Heart right ventricle (tissue), 16 donors: ENCODE measurements around the gene RPS3. TPM values are rescaled to one million over a fixed set of nuclear protein-coding genes. Genes with fewer than 3 reads are reported as not detected.
A peak's percentile ranks its signal among the peaks of the same experiment; 100 is the strongest.

Experiments used
- ATAC-seq, 8 donors: fragments of 200-7000 bp; cut with Tn5 transposase; one replicate each; pipeline ENCODE4 v1.9.1; 2020; ENCODE audit warnings: mild to moderate bottlenecking in 8 of 8, moderate library complexity in 8 of 8, moderate number of reproducible peaks in 1 of 8
- DNase-seq, 2 donors: peaks; one replicate each; pipeline ENCODE4 v3.0.0-alpha.2; 2020
- H3K27ac ChIP-seq, 10 donors: fragments of 200-600 bp; sonication (generic) in 2 of 10; one replicate each; pipeline versions ENCODE4 v1.5.0 to v1.8.0; 2020 to 2022; ENCODE audit warnings: mild to moderate bottlenecking in 3 of 10
- H3K27me3 ChIP-seq, 7 donors: fragments of 200-600 bp; one replicate each; pipeline ENCODE4 v1.8.0; 2021 to 2022; ENCODE audit warnings: mild to moderate bottlenecking in 2 of 7
- H3K36me3 ChIP-seq, 9 donors: fragments of 200-600 bp; sonication (generic) in 1 of 9; one replicate each; pipeline versions ENCODE4 v1.5.0 to v1.8.0; 2020 to 2022; ENCODE audit warnings: mild to moderate bottlenecking in 2 of 9
- H3K4me1 ChIP-seq, 9 donors: fragments of 200-600 bp; sonication (generic) in 1 of 9; one replicate each; pipeline versions ENCODE4 v1.5.0 to v1.8.0; 2020 to 2022; ENCODE audit warnings: mild to moderate bottlenecking in 4 of 9
- H3K4me3 ChIP-seq, 10 donors: fragments of 200-600 bp; sonication (generic) in 2 of 10; one replicate each; pipeline versions ENCODE4 v1.5.0 to v1.8.0; 2020 to 2022; ENCODE audit warnings: mild to moderate bottlenecking in 7 of 10, moderate library complexity in 2 of 10
- H3K9me3 ChIP-seq, 11 donors: fragments of 200-600 bp in 10 of 11; sonication (generic) in 2 of 11; one replicate each; pipeline versions ENCODE4 v1.5.0 to v1.8.0; 2013 to 2022; ENCODE audit warnings: mild to moderate bottlenecking in 2 of 11, control low read depth in 1 of 11, moderate library complexity in 1 of 11
- WGBS, 2 donors: extraction: QIAGEN DNeasy Blood & Tissue Kit; methylation state at CpG; one replicate each; pipeline ENCODE4 v1.1.7; 2013; ENCODE audit warnings: inconsistent platforms in 1 of 2; 5-methylcytosine and 5-hydroxymethylcytosine counted together
- intact Hi-C, 10 donors: fragments of 100-400 bp; cut with DNase I; formaldehyde crosslinking; loops; one replicate each; pipeline versions ENCODE4 v1.11.1 to v1.14.2; 2022
- polyA plus RNA-seq, 2 donors: library from polyadenylated mRNA; stranded (reverse); fragments of 200-250 nt; gene quantifications; one replicate each; pipeline ENCODE4 v1.2.3, GENCODE V29; 2013
- total RNA-seq, 10 donors: library from RNA; stranded (reverse); fragmentation: NEBNext Ultra II Directional in 3 of 10; extraction: Animal tissue kit (Norgen Biotek cat#: 25700) in 3 of 10; gene quantifications; one replicate each; pipeline versions ENCODE4 v1.2.1 to v1.2.4, GENCODE V29; 2021 to 2023
- TF ChIP-seq, protein P1 (sequence below), 9 donors: fragments of 200-600 bp; sonication (generic) in 2 of 9; IDR thresholded peaks; one replicate each; pipeline versions ENCODE4 v1.5.0 to v1.8.0; 2021 to 2022; ENCODE audit warnings: antibody characterized with exemption in 9 of 9, mild to moderate bottlenecking in 5 of 9, moderate library complexity in 1 of 9
- donor health status: Arrhythmogenic right ventricular cardiomyopathy.
- donor health status: ischemic (EF 13 %, LVEDD 7.1; RV severe dilation, severe dysfunction).
- donor health status: healthy with polysubstance abuse.
- donor health status: DM: no; HTN: yes; CAD: no.
- donor health status: DM: no; HTN: no; CAD: no.
- donor health status: ischemic (EF 25% LVEDD 6.9; RV normal size, moderate dysfunction).
- donor health status: ischemic (EF 25% LVEDD 5.7; RV mildly dilated, moderate dysfunction).
- donor health status: healthy.
- donor health status: DM: yes; HTN: yes; CAD: no.
- donor health status: Ischemic cardiomyopathy.
- donor health status: ischemic (EF 35%, LVEDD 5.7; RV mildly dilated, moderate dysfunction).
- donor health status: nonischemic (EF 11% LVEDD 7.7; RV severe dilation, severe dysfunction).
- donor health status: DM: yes; HTN: yes; CAD: no.
- donor health status: PGD.
- donor health status: ischemic (EF 29% LVEDD 5.4; RV normal size, mild dysfunction).
- donor health status: nonischemic (EF 23%, LVEDD 6.1; RV moderate dilation, normal function).

The RPS3 gene
- total and polyA plus RNA-seq, 12 donors: 698 to 1,945 (median 939) TPM

DNA sequence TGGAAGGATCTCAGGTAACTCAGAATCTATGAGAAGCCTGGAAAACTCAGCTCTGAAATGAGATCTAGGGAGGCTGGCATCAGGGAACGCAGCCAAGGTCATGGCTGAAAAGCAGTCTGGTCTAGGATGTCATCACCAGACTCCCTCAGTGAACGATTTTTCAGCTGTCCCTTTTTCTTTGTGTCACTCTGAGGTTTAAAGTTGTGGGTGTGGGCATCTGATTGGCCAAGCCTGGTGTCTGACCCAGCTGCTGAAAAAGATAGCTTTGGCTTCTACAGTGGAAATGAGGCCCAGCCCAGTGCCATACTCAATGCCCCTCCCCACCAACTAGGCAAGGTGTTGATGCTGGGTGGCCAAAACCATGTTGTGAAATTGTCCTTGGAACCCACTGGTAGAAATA lies 14.5 kb downstream of the RPS3 start:
- intact Hi-C loops: loop anchor here in 1 of 10 donors (10.0 kb wide), 1 partner anchor 51 kb away; no protein-coding TSS in a partner anchor
- Histone ChIP-seq H3K9me3 (no peaks in the 10 kb centered on the region), H3K4me1 (peaks cover 0 to 11% (median 4%) of the 10 kb centered on the region in 9 donors), H3K4me3 (no peak overlapping the region), H3K27ac (no peak overlapping the region), H3K36me3 (peaks cover 0 to 50% (median 6%) of the 10 kb centered on the region in 9 donors), H3K27me3 (no peaks in the 10 kb centered on the region)
- DNase-seq (no peak), ATAC-seq (no peak)
- 63 to 68% methylated on average over 2 of the region's 2 CpGs for WGBS, 2 donors
- TF ChIP-seq, protein P1, sequence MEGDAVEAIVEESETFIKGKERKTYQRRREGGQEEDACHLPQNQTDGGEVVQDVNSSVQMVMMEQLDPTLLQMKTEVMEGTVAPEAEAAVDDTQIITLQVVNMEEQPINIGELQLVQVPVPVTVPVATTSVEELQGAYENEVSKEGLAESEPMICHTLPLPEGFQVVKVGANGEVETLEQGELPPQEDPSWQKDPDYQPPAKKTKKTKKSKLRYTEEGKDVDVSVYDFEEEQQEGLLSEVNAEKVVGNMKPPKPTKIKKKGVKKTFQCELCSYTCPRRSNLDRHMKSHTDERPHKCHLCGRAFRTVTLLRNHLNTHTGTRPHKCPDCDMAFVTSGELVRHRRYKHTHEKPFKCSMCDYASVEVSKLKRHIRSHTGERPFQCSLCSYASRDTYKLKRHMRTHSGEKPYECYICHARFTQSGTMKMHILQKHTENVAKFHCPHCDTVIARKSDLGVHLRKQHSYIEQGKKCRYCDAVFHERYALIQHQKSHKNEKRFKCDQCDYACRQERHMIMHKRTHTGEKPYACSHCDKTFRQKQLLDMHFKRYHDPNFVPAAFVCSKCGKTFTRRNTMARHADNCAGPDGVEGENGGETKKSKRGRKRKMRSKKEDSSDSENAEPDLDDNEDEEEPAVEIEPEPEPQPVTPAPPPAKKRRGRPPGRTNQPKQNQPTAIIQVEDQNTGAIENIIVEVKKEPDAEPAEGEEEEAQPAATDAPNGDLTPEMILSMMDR (IDR thresholded peaks at IDR 0.05): no peak

DNA sequence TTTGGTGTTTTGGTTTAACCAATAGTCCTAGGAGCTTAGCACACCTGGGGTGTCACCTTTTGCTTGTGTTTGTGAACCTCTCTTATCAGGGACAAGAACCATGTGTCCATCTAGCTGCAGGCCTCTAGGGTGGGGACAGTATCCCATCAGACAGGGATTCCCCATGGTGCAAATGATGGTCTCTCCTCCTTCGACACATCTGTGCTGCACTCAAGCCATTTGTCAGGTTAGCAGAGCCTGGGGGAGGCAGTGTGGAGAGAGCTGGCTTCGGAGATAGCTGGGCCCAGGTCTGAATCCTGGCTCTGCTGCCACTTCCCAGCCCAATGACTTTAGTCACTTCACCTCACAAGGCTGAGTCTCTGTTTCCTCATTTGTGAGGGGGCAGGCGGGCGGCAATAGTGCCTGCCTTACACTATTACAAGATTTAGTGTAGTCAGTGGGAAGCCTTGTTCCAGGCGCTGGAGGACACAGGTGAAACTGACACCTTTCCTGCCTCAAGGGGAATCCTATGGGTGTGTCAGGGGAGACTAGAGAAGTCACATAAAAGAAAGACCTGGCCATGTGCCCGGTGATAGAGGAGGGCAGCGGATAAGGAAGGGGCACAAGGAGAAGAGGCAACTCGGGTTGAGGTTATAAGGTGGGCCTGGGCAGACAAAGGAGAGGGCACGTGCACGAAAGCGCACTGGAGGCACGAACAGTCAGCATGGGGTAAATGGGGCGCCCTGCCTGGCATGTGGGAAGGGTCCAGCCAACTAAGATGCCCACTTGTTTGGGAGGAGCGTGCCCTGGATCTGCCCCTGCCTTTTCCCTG lies 21.1 kb downstream of the RPS3 start:
- DNase-seq (no peak), ATAC-seq (no peak)
- no peak overlapping the region for H3K4me3 ChIP-seq
- no peaks in the 10 kb centered on the region for H3K9me3 ChIP-seq
- peaks cover 0 to 36% (median 8%) of the 10 kb centered on the region in 9 donors for H3K36me3 ChIP-seq
- H3K27me3 ChIP-seq: no peaks in the 10 kb centered on the region
- peaks cover 0 to 19% (median 6%) of the 10 kb centered on the region in 9 donors for H3K4me1 ChIP-seq
- TF ChIP-seq, protein P1 (IDR thresholded peaks at IDR 0.05): no peak
- intact Hi-C loops: no loop called here
- no peak overlapping the region for H3K27ac ChIP-seq
- 89 to 90% methylated on average over 14 of the region's 14 CpGs for WGBS, 2 donors

DNA sequence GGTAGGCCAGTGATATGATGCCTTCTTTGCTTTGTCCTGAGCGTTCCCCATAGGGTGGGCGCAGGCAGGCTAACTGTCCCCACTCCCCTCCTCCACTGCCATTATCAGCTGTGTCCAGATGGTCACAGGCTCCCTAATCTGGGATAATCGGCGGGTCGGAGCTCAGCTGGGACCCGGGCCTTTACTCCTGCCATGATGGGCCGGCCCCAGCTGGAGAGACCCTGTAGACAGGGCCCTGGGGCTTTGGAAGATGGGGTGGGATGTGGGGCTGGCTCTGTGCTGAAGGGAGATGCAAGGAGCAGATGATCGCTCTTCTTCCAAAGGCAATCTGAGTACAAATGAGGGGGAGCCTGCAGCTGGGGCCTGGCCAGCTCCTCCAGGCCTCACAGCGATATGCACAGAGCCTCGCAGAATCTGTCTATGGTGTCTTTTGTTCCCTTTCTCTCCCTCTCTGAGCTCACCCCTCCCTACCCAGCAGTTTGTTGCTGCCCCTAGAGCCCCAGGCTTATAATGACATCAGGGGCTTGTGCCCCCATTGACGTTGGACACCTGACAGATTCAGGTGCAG lies 21.8 kb downstream of the RPS3 start:
- TF ChIP-seq, protein P1 (IDR thresholded peaks at IDR 0.05): no peak
- Histone ChIP-seq H3K27ac (peak overlapping the region in 1 of 10 donors; percentile 13), H3K27me3 (no peaks in the 10 kb centered on the region), H3K9me3 (no peaks in the 10 kb centered on the region), H3K4me1 (peaks cover 0 to 19% (median 6%) of the 10 kb centered on the region in 9 donors), H3K4me3 (no peak overlapping the region), H3K36me3 (peaks cover 0 to 30% (median 8%) of the 10 kb centered on the region in 9 donors)
- 67 to 75% methylated on average over 11 of the region's 11 CpGs for WGBS, 2 donors
- DNase-seq (no peak), ATAC-seq (peak in 1 of 8 donors; percentile 6)
- intact Hi-C loops: no loop called here

DNA sequence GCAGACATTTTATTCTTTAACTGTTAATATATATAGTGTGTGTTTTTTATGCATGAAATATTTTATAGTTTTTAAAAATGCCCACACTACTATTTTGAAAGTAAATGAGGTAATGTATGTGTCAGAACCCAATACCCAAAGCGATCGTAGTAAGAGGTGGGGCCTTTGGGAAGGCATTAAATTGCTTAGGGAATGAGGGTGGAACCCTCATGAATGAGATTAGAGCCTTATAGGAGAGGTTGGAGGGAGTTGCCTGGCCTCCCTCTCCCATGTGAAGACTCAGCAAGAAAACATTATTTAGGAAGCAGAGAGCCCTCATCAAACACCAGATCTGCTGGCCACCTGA lies 22.6 kb downstream of the RPS3 start:
- H3K27me3 ChIP-seq: no peaks in the 10 kb centered on the region
- H3K36me3 ChIP-seq: peaks cover 0 to 30% (median 8%) of the 10 kb centered on the region in 9 donors
- TF ChIP-seq, protein P1 (IDR thresholded peaks at IDR 0.05): no peak
- H3K4me3 ChIP-seq: no peak overlapping the region
- H3K9me3 ChIP-seq: no peaks in the 10 kb centered on the region
- H3K27ac ChIP-seq: no peak overlapping the region
- DNase-seq (no peak), ATAC-seq (no peak)
- H3K4me1 ChIP-seq: peaks cover 0 to 22% (median 6%) of the 10 kb centered on the region in 9 donors
- intact Hi-C loops: no loop called here
- 87 to 88% methylated on average over 2 of the region's 2 CpGs for WGBS, 2 donors
